HCT116 (cell line): Measurements from ENCODE around the gene SFXN1. TPM values are rescaled to one million over a fixed set of nuclear protein-coding genes. Genes with fewer than 3 reads are reported as not detected.

ENCODE experiments used
- ATAC-seq: fragments of 200-7000 bp; cut with Tn5 transposase; 2 replicates; pipeline ENCODE4 v1.9.1; 2020; ENCODE audit warnings: mild to moderate bottlenecking, moderate library complexity
- BruUV-seq: library from RNA; stranded (reverse); fragments of 400-500 nt; replicated peaks from 2 replicates; lab custom pipeline; 2021; lab: Mats Ljungman, UMichigan
- CTCF ChIA-PET: fragments of 300-600 bp; sonication (Branson Sonifier 250); formaldehyde crosslinking; loops from one replicate; lab custom pipeline; 2021; ENCODE audit warnings: antibody characterized with exemption; lab: Charles Lee
- POLR2A ChIA-PET: fragments of 300-600, 350-600 bp; sonication (Branson Sonifier 250); formaldehyde crosslinking; loops from one replicate; lab custom pipeline; 2021; ENCODE audit warnings: antibody characterized with exemption; lab: Charles Lee
- RAD21 ChIA-PET, 2 experiments: fragments of 300-600 bp; sonication (Branson Sonifier 250); formaldehyde crosslinking; loops; one replicate each; lab custom pipeline; 2023; ENCODE audit warnings: low total read pairs in 2 of 2; ENCODE audit not compliant: uncharacterized antibody in 2 of 2, unreplicated experiment in 2 of 2, low non-redundant PET in 1 of 2; lab: Charles Lee
- DNase-seq: peaks from one replicate; pipeline ENCODE4 v3.0.0-alpha.2; 2010; ENCODE audit warnings: low read depth, low spot score
- H2AFZ ChIP-seq: fragments of 200-600 bp; shearing (Covaris generic), sonication (generic); 2 replicates; pipeline ENCODE4 v1.6.1; 2017; ENCODE audit warnings: low read depth, mixed run types, mixed read lengths, antibody characterized with exemption, low read length; ENCODE audit not compliant: poor library complexity, severe bottlenecking
- H3K27ac ChIP-seq: 2 replicates; pipeline ENCODE4 v1.5.1; 2012; ENCODE audit warnings: low read depth, low read length
- H3K27me3 ChIP-seq: fragments of 200-600 bp; sonication (generic); 2 replicates; pipeline ENCODE4 v1.6.1; 2016; ENCODE audit warnings: mixed run types, low read length, mixed read lengths; ENCODE audit not compliant: insufficient read depth
- H3K36me3 ChIP-seq, 2 experiments: fragments of 200-500 bp in 1 of 2; fragments of 200-600 bp in 1 of 2; sonication (Bioruptor generic) in 1 of 2; sonication (generic) in 1 of 2; 2 replicates each; pipeline versions ENCODE4 v1.5.1 to v1.6.1; 2014 to 2016; ENCODE audit warnings: low read length in 2 of 2, inconsistent platforms in 1 of 2, mixed read lengths in 1 of 2, mixed run types in 1 of 2; ENCODE audit not compliant: insufficient read depth in 2 of 2, control insufficient read depth in 1 of 2
- H3K4me1 ChIP-seq, 2 experiments: fragments of 200-600 bp in 1 of 2; sonication (generic) in 1 of 2; 2 replicates each; pipeline versions ENCODE4 v1.5.1 to v1.6.1; 2012 to 2017; ENCODE audit warnings: low read length in 2 of 2, inconsistent platforms in 1 of 2, mild to moderate bottlenecking in 1 of 2, mixed read lengths in 1 of 2, mixed run types in 1 of 2, moderate library complexity in 1 of 2; ENCODE audit not compliant: insufficient read depth in 2 of 2, control insufficient read depth in 1 of 2
- H3K4me2 ChIP-seq: fragments of 200-600 bp; sonication (generic); 2 replicates; pipeline ENCODE4 v1.6.1; 2017; ENCODE audit warnings: mixed run types, low read length, mixed read lengths
- H3K4me3 ChIP-seq, 2 experiments: fragments of 200-600 bp in 1 of 2; sonication (generic) in 1 of 2; replicated peaks in 1 of 2; 2 replicates each; pipeline ENCODE4 v1.5.1; 2011 to 2016; ENCODE audit warnings: low read length in 2 of 2, control low read depth in 1 of 2, low read depth in 1 of 2, mild to moderate bottlenecking in 1 of 2, mixed read lengths in 1 of 2, mixed run types in 1 of 2
- H3K79me2 ChIP-seq: fragments of 200-600 bp; sonication (generic); 2 replicates; pipeline ENCODE4 v1.6.1; 2017; ENCODE audit warnings: mild to moderate bottlenecking, mixed run types, low read length, moderate library complexity, mixed read lengths; ENCODE audit not compliant: insufficient read depth
- H3K9ac ChIP-seq: fragments of 200-600 bp; sonication (generic); 2 replicates; pipeline ENCODE4 v1.6.1; 2016; ENCODE audit warnings: low read length, mixed read lengths
- H3K9me2 ChIP-seq: fragments of 200-600 bp; sonication (generic), shearing (Covaris generic); 2 replicates; pipeline ENCODE4 v1.6.1; 2017; ENCODE audit warnings: mixed run types, mild to moderate bottlenecking, moderate library complexity; ENCODE audit not compliant: insufficient read depth
- H3K9me3 ChIP-seq, 2 experiments: fragments of 200-500 bp in 1 of 2; fragments of 200-600 bp in 1 of 2; sonication (Bioruptor generic) in 1 of 2; sonication (generic) in 1 of 2; 2 replicates each; pipeline ENCODE4 v1.6.1; 2014 to 2017; ENCODE audit warnings: low read length in 2 of 2, mixed read lengths in 2 of 2, inconsistent platforms in 1 of 2, low read depth in 1 of 2, mild to moderate bottlenecking in 1 of 2, mixed run types in 1 of 2, moderate library complexity in 1 of 2; ENCODE audit not compliant: control insufficient read depth in 1 of 2, insufficient read depth in 1 of 2
- H4K20me1 ChIP-seq: fragments of 200-600 bp; sonication (generic), shearing (Covaris generic); 2 replicates; pipeline ENCODE4 v1.6.1; 2017; ENCODE audit warnings: mixed run types, mild to moderate bottlenecking, moderate library complexity; ENCODE audit not compliant: insufficient read depth
- CBX3 ChIP-seq: IDR thresholded peaks from 2 replicates; pipeline ENCODE4 v1.6.1; 2012; ENCODE audit warnings: low read depth
- CEBPB ChIP-seq: IDR thresholded peaks from 2 replicates; pipeline ENCODE4 v1.6.1; 2012; ENCODE audit warnings: low read depth
- CTCF ChIP-seq, 3 experiments: fragments of 200-600 bp in 1 of 3; sonication (generic) in 1 of 3; IDR thresholded peaks in 2 of 3; conservative IDR thresholded peaks in 1 of 3; 2 replicates each; pipeline ENCODE4 v1.5.1; 2012 to 2017; ENCODE audit warnings: low read depth in 2 of 3, low read length in 2 of 3, antibody characterized with exemption in 1 of 3, borderline replicate concordance in 1 of 3, control low read depth in 1 of 3, mild to moderate bottlenecking in 1 of 3, mixed read lengths in 1 of 3, mixed run types in 1 of 3, moderate library complexity in 1 of 3; ENCODE audit not compliant: insufficient read depth in 1 of 3
- EGR1 ChIP-seq: IDR thresholded peaks from 2 replicates; pipeline ENCODE4 v1.6.1; 2012; ENCODE audit warnings: low read depth
- EZH2phosphoT487 ChIP-seq: fragments of 200-600 bp; IDR thresholded peaks from 2 replicates; pipeline ENCODE4 v1.6.1; 2018; ENCODE audit warnings: antibody characterized with exemption, borderline replicate concordance
- REST ChIP-seq: IDR thresholded peaks from 2 replicates; pipeline ENCODE4 v1.6.1; 2012; ENCODE audit warnings: low read depth
- SIN3A ChIP-seq: IDR thresholded peaks from 2 replicates; pipeline ENCODE4 v1.6.1; 2012; ENCODE audit warnings: low read depth
- SP1 ChIP-seq: IDR thresholded peaks from 2 replicates; pipeline ENCODE4 v1.6.1; 2012; ENCODE audit warnings: low read depth
- TCF7L2 ChIP-seq: IDR thresholded peaks from 2 replicates; pipeline ENCODE4 v1.7.0; 2011; ENCODE audit warnings: borderline replicate concordance, inconsistent platforms; ENCODE audit not compliant: insufficient read depth, insufficient read length; ENCODE audit errors: extremely low read depth
- YY1 ChIP-seq: IDR thresholded peaks from 2 replicates; pipeline ENCODE4 v1.6.1; 2011; ENCODE audit warnings: low read length, low read depth, moderate library complexity, mild to moderate bottlenecking; ENCODE audit not compliant: insufficient replicate concordance; ENCODE audit errors: extremely low read depth
- ZBTB33 ChIP-seq: IDR thresholded peaks from 2 replicates; pipeline ENCODE4 v1.6.1; 2011; ENCODE audit warnings: mild to moderate bottlenecking, low read length, moderate library complexity; ENCODE audit not compliant: insufficient replicate concordance; ENCODE audit errors: extremely low read depth
- ZFX ChIP-seq: fragments of 450-650 bp; IDR thresholded peaks from 2 replicates; pipeline ENCODE4 v1.6.1; 2017
- intact Hi-C: fragments of 100-400 bp; cut with micrococcal nuclease; formaldehyde crosslinking; loops from 2 replicates; pipeline ENCODE4 v1.10.0; 2022
- total RNA-seq: library from RNA; stranded (reverse); gene quantifications from one replicate; pipeline ENCODE4 v1.2.1, GENCODE V29; 2021; ENCODE audit not compliant: unreplicated experiment

SFXN1 gene
- total RNA-seq, 1 experiment from 2014 or later, result 145 TPM

GRCh38 chr5:175526691-175527090 lies 48.3 kb downstream of the SFXN1 start:
- H3K4me3 ChIP-seq, result no peak overlapping the region
- no peak overlapping the region for H2AFZ ChIP-seq
- no peak overlapping the region for H3K9ac ChIP-seq
- peaks cover 44 to 51% of the 10 kb centered on the region in 2 experiments; a peak in 3 of 4 replicates for H3K36me3 ChIP-seq
- H3K9me2 ChIP-seq, result no peaks in the 10 kb centered on the region
- intact Hi-C loops, result no loop called here
- H3K4me2 ChIP-seq, result no peak overlapping the region
- no peak for TF ChIP-seq SIN3A
- BruUV-seq, result no TSS peak
- H3K4me1 ChIP-seq, result no peaks in the 10 kb centered on the region
- H3K27me3 ChIP-seq, result no peaks in the 10 kb centered on the region
- ATAC-seq (no peak), DNase-seq (no peak)
- ChIA-PET CTCF (no interaction called here), POLR2A (no interaction called here), RAD21 (no interaction called here)
- 0 out of 2 replicates have a peak, but pooled peaks cover 3% of the 10 kb centered on the region for H4K20me1 ChIP-seq
- no peaks in the 10 kb centered on the region for H3K79me2 ChIP-seq
- H3K9me3 ChIP-seq, result no peaks in the 10 kb centered on the region
- no peak overlapping the region for H3K27ac ChIP-seq

GRCh38 chr5:175531361-175531760 lies 53.0 kb downstream of the SFXN1 start:
- TSS peak; percentile 3 for BruUV-seq
- no peak for ATAC-seq
- H3K9ac ChIP-seq, result no peak overlapping the region
- no peak overlapping the region for H2AFZ ChIP-seq
- intact Hi-C loops, result loop anchor here (5.0 kb wide), 1 partner anchor 36 kb away; no protein-coding TSS in a partner anchor
- H3K27me3 ChIP-seq, result no peaks in the 10 kb centered on the region
- peaks cover 0 to 5% of the 10 kb centered on the region in 2 experiments; a peak in 1 of 4 replicates for H3K4me1 ChIP-seq
- H3K4me3 ChIP-seq, result no peak overlapping the region
- H3K9me3 ChIP-seq, result no peaks in the 10 kb centered on the region
- ChIA-PET POLR2A (no interaction called here), RAD21 (no interaction called here), CTCF (interaction anchor here (1.2 to 1.4 kb wide), 2 partner anchors 159 to 187 kb away, joined by 4 read pairs; no protein-coding TSS in a partner anchor)
- no peak overlapping the region for H3K4me2 ChIP-seq
- no peaks in the 10 kb centered on the region for H4K20me1 ChIP-seq
- H3K79me2 ChIP-seq, result no peaks in the 10 kb centered on the region
- no peak overlapping the region for H3K27ac ChIP-seq
- H3K36me3 ChIP-seq, result peaks cover 20 to 24% of the 10 kb centered on the region in 2 experiments; a peak in 2 of 4 replicates
- no peaks in the 10 kb centered on the region for H3K9me2 ChIP-seq
- no peak for DNase-seq
- TF ChIP-seq YY1 (no peak), ZFX (no peak), CBX3 (no peak), SIN3A (no peak), EGR1 (no peak), EZH2phosphoT487 (no peak), ZBTB33 (no peak), TCF7L2 (no peak), REST (no peak), CEBPB (no peak), SP1 (no peak), CTCF (IDR thresholded peaks at IDR 0.05 in 2 of 3, conservative IDR thresholded peaks at IDR 0.05 in 1 of 3; ENCODE audit: borderline replicate concordance in 1 of 3, insufficient read depth in 1 of 3, low read depth in 2 of 3, low read length in 2 of 3) (no peak)
